GM12878 (cell line): ENCODE data around the gene CALR. TPM values are rescaled to one million over a fixed set of nuclear protein-coding genes. Genes with fewer than 3 reads are reported as not detected.

Experiments
- ATAC-seq: fragments of 200-7000 bp; cut with Tn5 transposase; 3 replicates; pipeline ENCODE4 v1.9.1; 2020; ENCODE audit warnings: mild to moderate bottlenecking, moderate library complexity
- BruUV-seq: library from RNA; stranded (reverse); fragments of 400-500 nt; replicated peaks from 2 replicates; lab custom pipeline; 2021; lab: Mats Ljungman, UMichigan
- CTCF ChIA-PET: fragments of 300-600 bp; sonication (Branson Sonifier 250); formaldehyde crosslinking; extraction: SDS; loops from one replicate; lab custom pipeline; 2021; ENCODE audit warnings: inconsistent platforms; lab: Yijun Ruan, JAX
- POLR2A ChIA-PET: fragments of 350-600 bp; formaldehyde crosslinking; extraction: SDS; loops from one replicate; lab custom pipeline; 2021; ENCODE audit warnings: inconsistent platforms; lab: Charles Lee
- RAD21 ChIA-PET: fragments of 300-600 bp; sonication (Branson Sonifier 250); formaldehyde crosslinking; loops from one replicate; lab custom pipeline; 2023; ENCODE audit warnings: antibody characterized with exemption; ENCODE audit not compliant: unreplicated experiment; lab: Charles Lee
- SMC1A ChIA-PET: fragments of 300-600 bp; sonication (Branson Sonifier 250); formaldehyde crosslinking; loops from one replicate; lab custom pipeline; 2023; ENCODE audit not compliant: unreplicated experiment, uncharacterized antibody; lab: Charles Lee
- DNase-seq: peaks from one replicate; pipeline ENCODE4 v3.0.0-alpha.2; 2011; ENCODE audit warnings: low read depth, low spot score
- FAIRE-seq: peaks from 3 replicates; lab custom pipeline; 2011; peaks lifted over from hg19 to GRCh38; lab: Jason Lieb, UNC
- H2AFZ ChIP-seq: 2 replicates; pipeline ENCODE4 v1.6.0; 2011; ENCODE audit warnings: low read depth, low read length, control low read depth; ENCODE audit not compliant: control insufficient read depth
- H3K27ac ChIP-seq: 2 replicates; pipeline ENCODE4 v1.5.1; 2011; ENCODE audit warnings: control low read depth; ENCODE audit not compliant: control insufficient read depth, insufficient read depth
- H3K27me3 ChIP-seq, 2 experiments: replicated peaks in 1 of 2; 2 replicates each; pipeline versions ENCODE4 v1.6.0 to v1.6.1; 2011; ENCODE audit warnings: low read length in 1 of 2; ENCODE audit not compliant: control insufficient read depth in 2 of 2, insufficient read depth in 2 of 2
- H3K36me3 ChIP-seq, 2 experiments: 2 replicates each; pipeline ENCODE4 v1.5.1; 2011; ENCODE audit warnings: low read length in 1 of 2; ENCODE audit not compliant: control insufficient read depth in 2 of 2, insufficient read depth in 2 of 2
- H3K4me1 ChIP-seq: 2 replicates; pipeline ENCODE4 v1.6.1; 2011; ENCODE audit warnings: mild to moderate bottlenecking, low read length, moderate library complexity, mixed read lengths; ENCODE audit not compliant: control insufficient read depth, insufficient read depth
- H3K4me2 ChIP-seq: 2 replicates; pipeline ENCODE4 v1.6.0; 2011; ENCODE audit warnings: control low read depth; ENCODE audit not compliant: control insufficient read depth, insufficient read depth
- H3K4me3 ChIP-seq: fragments of 200-600 bp; sonication (generic); 2 replicates; pipeline ENCODE4 v1.5.1; 2016
- H3K79me2 ChIP-seq: 2 replicates; pipeline ENCODE4 v1.6.0; 2011; ENCODE audit warnings: low read length; ENCODE audit not compliant: control insufficient read depth, insufficient read depth
- H3K9ac ChIP-seq: 2 replicates; pipeline ENCODE4 v1.8.0; 2011; ENCODE audit warnings: low read length, control low read depth, mixed read lengths; ENCODE audit not compliant: control insufficient read depth, insufficient read depth
- H3K9me3 ChIP-seq: replicated peaks from 3 replicates; pipeline ENCODE4 v1.5.1; 2011; ENCODE audit warnings: mild to moderate bottlenecking, low read length; ENCODE audit not compliant: control insufficient read depth, insufficient read depth
- H4K20me1 ChIP-seq: 2 replicates; pipeline ENCODE4 v1.6.0; 2011; ENCODE audit not compliant: control insufficient read depth, insufficient read depth
- JUNB ChIP-seq: IDR thresholded peaks from 2 replicates; pipeline ENCODE4 v1.6.1; 2016; ENCODE audit warnings: antibody characterized with exemption, mild to moderate bottlenecking
- NR2C2 ChIP-seq: IDR thresholded peaks from 2 replicates; pipeline ENCODE4 v1.6.1; 2011; ENCODE audit warnings: borderline replicate concordance, low read depth; ENCODE audit not compliant: control insufficient read depth, insufficient read length
- NR2F1 ChIP-seq: fragments of 450-650 bp; conservative IDR thresholded peaks from 2 replicates; pipeline ENCODE4 v1.6.1; 2017; ENCODE audit warnings: mild to moderate bottlenecking
- SREBF1 ChIP-seq: IDR thresholded peaks from 2 replicates; pipeline ENCODE4 v1.6.1; 2012; ENCODE audit warnings: mild to moderate bottlenecking, low read length
- SREBF2 ChIP-seq: IDR thresholded peaks from 2 replicates; pipeline ENCODE4 v1.6.1; 2012; ENCODE audit warnings: mild to moderate bottlenecking, low read length
- TCF12 ChIP-seq: IDR thresholded peaks from 2 replicates; pipeline ENCODE4 v1.6.1; 2011; ENCODE audit warnings: low read depth, mild to moderate bottlenecking, low read length
- WRNIP1 ChIP-seq: IDR thresholded peaks from 2 replicates; pipeline ENCODE4 v1.6.1; 2011; ENCODE audit warnings: low read depth, low read length, improper control_type of control experiment, borderline replicate concordance
- ZNF384 ChIP-seq: IDR thresholded peaks from 2 replicates; pipeline ENCODE4 v1.6.1; 2012; ENCODE audit warnings: low read depth, mild to moderate bottlenecking, low read length, improper control_type of control experiment, borderline replicate concordance
- WGBS: methylation state at CpG from one replicate; pipeline ENCODE4 v1.1.6; 2016; ENCODE audit warnings: low lambda C conversion rate; ENCODE audit not compliant: insufficient replicate concordance, insufficient coverage; ENCODE audit errors: missing lambda C conversion rate; 5-methylcytosine and 5-hydroxymethylcytosine counted together
- in situ Hi-C: fragments of 300-500 bp; cut with MboI; formaldehyde crosslinking; loops from 9 replicates; pipeline ENCODE4 v1.14.3; 2018; ENCODE audit warnings: mixed read lengths
- intact Hi-C: fragments of 100-400 bp; cut with micrococcal nuclease; formaldehyde crosslinking; loops from one replicate; pipeline ENCODE4 v1.14.2; 2022; ENCODE audit not compliant: unreplicated experiment
- polyA plus RNA-seq, 11 experiments: library from polyadenylated mRNA; depleted of rRNA in 4 of 11; unstranded in 6 of 11; stranded (reverse) in 5 of 11; fragments of >200 nt; fragmentation: Nextera tagmentation in 4 of 11; fragmentation: Illumina TruSeq in 1 of 11; extraction: Ambion mirVana in 4 of 11; extraction: Trizol in 1 of 11; gene quantifications; 1 replicate in 1 of 11; 2 replicates in 10 of 11; pipeline versions ENCODE4 v1.2.1 to v1.2.3, GENCODE V29; 2011 to 2016; ENCODE audit warnings: inconsistent platforms in 2 of 11, missing spikeins in 2 of 11, low read depth in 1 of 11
- total RNA-seq, 4 experiments: library from RNA; depleted of rRNA in 3 of 4; stranded (reverse); fragments of >200 nt in 3 of 4; fragmentation: Illumina TruSeq in 1 of 4; extraction: Trizol in 1 of 4; gene quantifications; 2 replicates each; pipeline versions ENCODE4 v1.2.1 to v1.2.3, GENCODE V29; 2013 to 2021
- TF ChIP-seq, protein P1 (sequence below): fragments of 450-650 bp; IDR thresholded peaks from 2 replicates; pipeline ENCODE4 v1.6.1; 2017; ENCODE audit warnings: mild to moderate bottlenecking, moderate library complexity
- TF ChIP-seq, protein P2 (sequence below): fragments of 450-650 bp; IDR thresholded peaks from 2 replicates; pipeline ENCODE4 v1.6.1; 2017; ENCODE audit warnings: borderline replicate concordance
- TF ChIP-seq, protein P3 (sequence below): IDR thresholded peaks from 2 replicates; pipeline ENCODE4 v1.6.1; 2011; ENCODE audit warnings: mild to moderate bottlenecking, low read depth, low read length, moderate library complexity; ENCODE audit not compliant: insufficient replicate concordance

CALR gene
- total and polyA plus RNA-seq, 10 of the 15 experiments (the other 5 are each of a cell fraction or from before 2014, with no cell fraction given), result 202 to 1,451 (median 749) TPM

DNA sequence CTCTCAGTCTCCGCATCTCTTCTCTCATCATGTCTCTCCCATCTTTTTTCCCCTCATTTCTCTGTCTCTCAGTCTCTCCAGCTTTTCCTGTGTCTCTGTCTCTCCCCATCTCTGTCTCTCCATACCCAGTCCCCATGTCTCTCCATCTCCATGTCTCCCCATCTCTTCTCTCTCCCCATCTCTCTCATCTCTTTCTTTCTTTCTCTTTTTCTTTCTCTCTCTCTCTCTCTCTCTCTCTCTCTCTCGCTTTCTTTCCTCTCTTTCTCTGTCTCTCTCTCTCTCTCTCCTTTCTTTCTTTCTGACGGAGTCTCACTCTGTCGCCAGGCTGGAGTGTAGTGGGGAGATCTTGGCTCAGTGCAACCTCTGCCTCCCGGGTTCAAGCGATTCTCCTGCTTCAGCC lies 44.2 kb downstream of the CALR start (continued):
- TF ChIP-seq, protein P1, sequence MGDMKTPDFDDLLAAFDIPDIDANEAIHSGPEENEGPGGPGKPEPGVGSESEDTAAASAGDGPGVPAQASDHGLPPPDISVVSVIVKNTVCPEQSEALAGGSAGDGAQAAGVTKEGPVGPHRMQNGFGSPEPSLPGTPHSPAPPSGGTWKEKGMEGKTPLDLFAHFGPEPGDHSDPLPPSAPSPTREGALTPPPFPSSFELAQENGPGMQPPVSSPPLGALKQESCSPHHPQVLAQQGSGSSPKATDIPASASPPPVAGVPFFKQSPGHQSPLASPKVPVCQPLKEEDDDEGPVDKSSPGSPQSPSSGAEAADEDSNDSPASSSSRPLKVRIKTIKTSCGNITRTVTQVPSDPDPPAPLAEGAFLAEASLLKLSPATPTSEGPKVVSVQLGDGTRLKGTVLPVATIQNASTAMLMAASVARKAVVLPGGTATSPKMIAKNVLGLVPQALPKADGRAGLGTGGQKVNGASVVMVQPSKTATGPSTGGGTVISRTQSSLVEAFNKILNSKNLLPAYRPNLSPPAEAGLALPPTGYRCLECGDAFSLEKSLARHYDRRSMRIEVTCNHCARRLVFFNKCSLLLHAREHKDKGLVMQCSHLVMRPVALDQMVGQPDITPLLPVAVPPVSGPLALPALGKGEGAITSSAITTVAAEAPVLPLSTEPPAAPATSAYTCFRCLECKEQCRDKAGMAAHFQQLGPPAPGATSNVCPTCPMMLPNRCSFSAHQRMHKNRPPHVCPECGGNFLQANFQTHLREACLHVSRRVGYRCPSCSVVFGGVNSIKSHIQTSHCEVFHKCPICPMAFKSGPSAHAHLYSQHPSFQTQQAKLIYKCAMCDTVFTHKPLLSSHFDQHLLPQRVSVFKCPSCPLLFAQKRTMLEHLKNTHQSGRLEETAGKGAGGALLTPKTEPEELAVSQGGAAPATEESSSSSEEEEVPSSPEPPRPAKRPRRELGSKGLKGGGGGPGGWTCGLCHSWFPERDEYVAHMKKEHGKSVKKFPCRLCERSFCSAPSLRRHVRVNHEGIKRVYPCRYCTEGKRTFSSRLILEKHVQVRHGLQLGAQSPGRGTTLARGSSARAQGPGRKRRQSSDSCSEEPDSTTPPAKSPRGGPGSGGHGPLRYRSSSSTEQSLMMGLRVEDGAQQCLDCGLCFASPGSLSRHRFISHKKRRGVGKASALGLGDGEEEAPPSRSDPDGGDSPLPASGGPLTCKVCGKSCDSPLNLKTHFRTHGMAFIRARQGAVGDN, result no peak
- TF ChIP-seq SREBF2 (no peak), TCF12 (no peak), JUNB (no peak)
- TF ChIP-seq, protein P2, sequence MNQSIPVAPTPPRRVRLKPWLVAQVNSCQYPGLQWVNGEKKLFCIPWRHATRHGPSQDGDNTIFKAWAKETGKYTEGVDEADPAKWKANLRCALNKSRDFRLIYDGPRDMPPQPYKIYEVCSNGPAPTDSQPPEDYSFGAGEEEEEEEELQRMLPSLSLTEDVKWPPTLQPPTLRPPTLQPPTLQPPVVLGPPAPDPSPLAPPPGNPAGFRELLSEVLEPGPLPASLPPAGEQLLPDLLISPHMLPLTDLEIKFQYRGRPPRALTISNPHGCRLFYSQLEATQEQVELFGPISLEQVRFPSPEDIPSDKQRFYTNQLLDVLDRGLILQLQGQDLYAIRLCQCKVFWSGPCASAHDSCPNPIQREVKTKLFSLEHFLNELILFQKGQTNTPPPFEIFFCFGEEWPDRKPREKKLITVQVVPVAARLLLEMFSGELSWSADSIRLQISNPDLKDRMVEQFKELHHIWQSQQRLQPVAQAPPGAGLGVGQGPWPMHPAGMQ, result no peak

DNA sequence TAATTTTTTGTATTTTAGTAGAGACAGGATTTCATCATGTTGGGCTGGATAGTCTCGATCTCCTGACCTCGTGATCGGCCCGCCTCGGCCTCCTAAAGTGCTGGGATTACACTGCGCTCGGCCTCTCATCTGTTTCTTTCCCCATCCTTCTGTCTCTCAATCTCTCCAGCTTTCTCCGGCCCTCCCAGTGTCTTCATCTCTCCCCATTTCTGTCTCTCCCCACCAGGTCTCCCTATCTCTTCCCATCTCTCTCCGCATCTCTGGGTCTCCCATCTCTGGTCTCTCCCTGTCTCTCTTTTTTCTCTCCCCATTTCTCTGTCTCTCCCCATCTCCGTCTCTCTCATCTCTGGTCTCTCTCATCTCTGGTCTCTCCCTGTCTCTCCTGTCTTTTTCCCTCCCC lies 44.7 kb downstream of the CALR start:
- no peak for DNase-seq
- FAIRE-seq, result no peak
- no peaks in the 10 kb centered on the region; the same call in 1 of the 2 replicates for H3K4me1 ChIP-seq
- POLR2A ChIA-PET, result no interaction called here
- 0 out of 2 replicates have a peak overlapping the region, but pooled peaks have one; percentile 16 for H3K4me3 ChIP-seq
- peak overlapping the region; percentile 33; the same call in 1 of the 2 replicates for H3K4me2 ChIP-seq
- SMC1A ChIA-PET, result no interaction called here
- intact Hi-C loops, result no loop called here
- peaks cover 0 to 3% of the 10 kb centered on the region in 2 experiments; a peak in 1 of 4 replicates for H3K27me3 ChIP-seq
- H3K79me2 ChIP-seq, result no peaks in the 10 kb centered on the region
- H2AFZ ChIP-seq, result no peak overlapping the region
- H3K36me3 ChIP-seq, result no peaks in the 10 kb centered on the region
- in situ Hi-C loops, result no loop called here
- 38% methylated on average over 10 of the region's 10 CpGs for WGBS
- H3K9ac ChIP-seq, result no peak overlapping the region
- TF ChIP-seq, protein P3, sequence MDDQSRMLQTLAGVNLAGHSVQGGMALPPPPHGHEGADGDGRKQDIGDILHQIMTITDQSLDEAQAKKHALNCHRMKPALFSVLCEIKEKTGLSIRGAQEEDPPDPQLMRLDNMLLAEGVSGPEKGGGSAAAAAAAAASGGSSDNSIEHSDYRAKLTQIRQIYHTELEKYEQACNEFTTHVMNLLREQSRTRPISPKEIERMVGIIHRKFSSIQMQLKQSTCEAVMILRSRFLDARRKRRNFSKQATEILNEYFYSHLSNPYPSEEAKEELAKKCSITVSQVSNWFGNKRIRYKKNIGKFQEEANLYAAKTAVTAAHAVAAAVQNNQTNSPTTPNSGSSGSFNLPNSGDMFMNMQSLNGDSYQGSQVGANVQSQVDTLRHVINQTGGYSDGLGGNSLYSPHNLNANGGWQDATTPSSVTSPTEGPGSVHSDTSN, result no peak
- no peak for TF ChIP-seq NR2C2
- no peak for TF ChIP-seq WRNIP1
- no peak for TF ChIP-seq NR2F1
- TF ChIP-seq ZNF384, result no peak
- no peak for TF ChIP-seq SREBF1
- TF ChIP-seq, all 136 proteins: peak for 0
- Histone ChIP-seq H4K20me1 (no peaks in the 10 kb centered on the region), H3K27ac (no peak overlapping the region), H3K9me3 (no peaks in the 10 kb centered on the region)
- ChIA-PET CTCF (interaction anchor here (0.5 to 13.5 kb wide), 7 partner anchors 18 to 360 kb away, joined by 3 to 247 read pairs (median 6); no protein-coding TSS in a partner anchor), RAD21 (no interaction called here)
- no TSS peak for BruUV-seq
- ATAC-seq, result no peak
